Esophagus squamous epithelium (tissue), 5 donors: Measurements from ENCODE around the gene SMAGP. TPM values are rescaled to one million over a fixed set of nuclear protein-coding genes. Genes with fewer than 3 reads are reported as not detected.

Experiments
- DNase-seq: peaks from one replicate; lab custom pipeline; 2025; lab: John Stamatoyannopoulos, UW
- H3K27ac ChIP-seq, 4 donors: fragments of 200-600 bp; sonication (generic); one replicate each; pipeline ENCODE4 v1.5.1; 2016 to 2019; ENCODE audit warnings: mild to moderate bottlenecking in 1 of 4
- H3K27me3 ChIP-seq, 4 donors: fragments of 200-600 bp; sonication (generic); 1 replicate in 3 of 4; 2 replicates in 1 of 4; pipeline versions ENCODE4 v1.5.1 to v1.6.0; 2017 to 2021; ENCODE audit warnings: antibody characterized with exemption in 1 of 4
- H3K36me3 ChIP-seq, 3 donors: fragments of 200-600 bp; sonication (generic); one replicate each; pipeline ENCODE4 v1.5.1; 2016 to 2019
- H3K4me1 ChIP-seq, 3 donors: fragments of 200-600 bp; sonication (generic); one replicate each; pipeline ENCODE4 v1.5.1; 2017 to 2019
- H3K4me3 ChIP-seq, 4 donors: fragments of 200-600 bp; sonication (generic); 1 replicate in 3 of 4; 2 replicates in 1 of 4; pipeline ENCODE4 v1.5.1; 2016 to 2019; ENCODE audit warnings: mild to moderate bottlenecking in 2 of 4, moderate library complexity in 1 of 4
- H3K9me3 ChIP-seq, 3 donors: fragments of 200-600 bp; sonication (generic); one replicate each; pipeline ENCODE4 v1.5.1; 2016 to 2019
- CTCF ChIP-seq, 6 experiments: fragments of 450-650 bp in 4 of 6; fragments of 200-600 bp in 2 of 6; sonication (generic) in 2 of 6; IDR thresholded peaks; one replicate each; pipeline ENCODE4 v1.5.1; 2016 to 2019; ENCODE audit warnings: antibody characterized with exemption in 6 of 6, mild to moderate bottlenecking in 4 of 6, moderate library complexity in 4 of 6
- POLR2A ChIP-seq, 4 donors: fragments of 450-650 bp; IDR thresholded peaks; one replicate each; pipeline ENCODE4 v1.6.1; 2017; ENCODE audit warnings: antibody characterized with exemption in 4 of 4, mild to moderate bottlenecking in 4 of 4, moderate library complexity in 3 of 4
- WGBS, 2 donors: methylation state at CpG; one replicate each; pipeline ENCODE4 v1.1.5; 2018; 5-methylcytosine and 5-hydroxymethylcytosine counted together
- intact Hi-C: fragments of 100-400 bp; cut with DNase I; formaldehyde crosslinking; loops from one replicate; pipeline ENCODE4 v1.15.0; 2022
- total RNA-seq, 4 donors: library from RNA; depleted of rRNA; stranded (reverse); fragments of >200 nt; gene quantifications; one replicate each; pipeline ENCODE4 v1.1.0, GENCODE V29; 2016
- donor health status: DM: yes; HTN: yes; CAD: no.

The SMAGP gene
- total RNA-seq, 4 donors from 2014 or later: 97.8 to 169 (median 124) TPM

GRCh38 chr12:51197736-51198567 is 72.3 kb downstream of the SMAGP start:
- Histone ChIP-seq H3K36me3 (peaks cover 0 to 21% (median 0%) of the 10 kb centered on the region in 3 donors), H3K4me3 (no peak overlapping the region), H3K9me3 (no peaks in the 10 kb centered on the region), H3K4me1 (no peaks in the 10 kb centered on the region), H3K27me3 (no peaks in the 10 kb centered on the region), H3K27ac (no peak overlapping the region)
- intact Hi-C loops: no loop called here
- DNase-seq: no peak
- TF ChIP-seq POLR2A (IDR thresholded peaks at IDR 0.05) (no peak), CTCF (IDR thresholded peaks at IDR 0.05) (no peak)
- 87 to 93% methylated on average over 14 of the region's 38 CpGs for WGBS, 2 donors

GRCh38 chr12:51196547-51196946 is 73.7 kb downstream of the SMAGP start:
- 86 to 89% methylated on average over 6 to 7 of the region's 9 CpGs for WGBS, 2 donors
- no peaks in the 10 kb centered on the region for H3K27me3 ChIP-seq
- peaks cover 0 to 32% (median 0%) of the 10 kb centered on the region in 3 donors for H3K36me3 ChIP-seq
- no peaks in the 10 kb centered on the region for H3K9me3 ChIP-seq
- H3K4me1 ChIP-seq: no peaks in the 10 kb centered on the region
- intact Hi-C loops: no loop called here
- no peak overlapping the region for H3K27ac ChIP-seq
- H3K4me3 ChIP-seq: no peak overlapping the region
- no peak for TF ChIP-seq POLR2A (IDR thresholded peaks at IDR 0.05)
- no peak for TF ChIP-seq CTCF (IDR thresholded peaks at IDR 0.05)
- no peak for DNase-seq

- no peak for DNase-seq
- TF ChIP-seq CTCF (IDR thresholded peaks at IDR 0.05): no peak
- TF ChIP-seq POLR2A (IDR thresholded peaks at IDR 0.05): no peak
- intact Hi-C loops: no loop called here
- H3K36me3 ChIP-seq: peaks cover 0 to 37% (median 0%) of the 10 kb centered on the region in 3 donors
- WGBS, 2 donors: no CpG with 5 or more reads among the region's 7 CpGs
- no peak overlapping the region for H3K27ac ChIP-seq
- no peaks in the 10 kb centered on the region for H3K9me3 ChIP-seq
- no peaks in the 10 kb centered on the region for H3K27me3 ChIP-seq
- no peaks in the 10 kb centered on the region for H3K4me1 ChIP-seq
- no peak overlapping the region for H3K4me3 ChIP-seq
These were observed 74.4 kb downstream of the SMAGP start for GRCh38 chr12:51195841-51196240.

Other genes starting within 250 kb of the SMAGP start
- 10 to 100 TPM; 23.6 to 78.9 (median 39.9) TPM for gene SLC11A2, start 244.0 kb downstream of the SMAGP start, total RNA-seq
- 10 to 100 TPM; 19.1 to 55.3 (median 35.1) TPM for gene LETMD1, start 222.1 kb downstream of the SMAGP start, total RNA-seq
- gene CSRNP2, start 186.8 kb downstream of the SMAGP start, total RNA-seq: 10 to 100 TPM in 2 of 4 donors, 1 to 10 TPM in 2; 7.4 to 14.7 (median 10.4) TPM
- gene TFCP2, start 97.3 kb downstream of the SMAGP start, total RNA-seq: 10 to 100 TPM; 10.8 to 12.0 (median 11.7) TPM
- gene POU6F1, start 52.4 kb downstream of the SMAGP start, total RNA-seq: 1 to 10 TPM in 2 of 4 donors, under 1 TPM in 2; 0.42 to 5.9 (median 1.7) TPM
- 100 to 1,000 TPM; 156 to 261 (median 188) TPM for gene DAZAP2, start 31.6 kb downstream of the SMAGP start, total RNA-seq
- 1 to 10 TPM; 1.7 to 5.5 (median 3.3) TPM for gene BIN2, start 53.8 kb upstream of the SMAGP start, total RNA-seq
- gene CELA1, start 76.3 kb upstream of the SMAGP start, total RNA-seq: not detected
- gene GALNT6, start 121.0 kb upstream of the SMAGP start, total RNA-seq: 10 to 100 TPM in 2 of 4 donors, 1 to 10 TPM in 2; 1.7 to 26.7 (median 10.2) TPM
- under 1 TPM; 0.04 to 0.22 (median 0.15) TPM for gene SLC4A8, start 154.4 kb upstream of the SMAGP start, total RNA-seq